Measurements from ENCODE around the gene CLNK.

Gene CLNK

GRCh38 chr4:10629394-10629793, 55.2 kb downstream of the CLNK start:
- no peak for DNase-seq (ENCODE audit: extremely low spot score)
- ChIA-PET POLR2A (no interaction called here), CTCF (no interaction called here)
- TF ChIP-seq FOXA1 (IDR thresholded peaks at IDR 0.05) (no peak), NFRKB (IDR thresholded peaks at IDR 0.05) (no peak), BHLHE40 (IDR thresholded peaks at IDR 0.05; ENCODE audit: borderline replicate concordance) (no peak), ELF4 (IDR thresholded peaks at IDR 0.05) (no peak), HDGF (IDR thresholded peaks at IDR 0.05; ENCODE audit: borderline replicate concordance) (no peak), CTBP1 (IDR thresholded peaks at IDR 0.05; ENCODE audit: borderline replicate concordance) (no peak), SUZ12 (IDR thresholded peaks at IDR 0.05) (no peak), LEF1 (IDR thresholded peaks at IDR 0.05; ENCODE audit: borderline replicate concordance) (no peak), SP1 (IDR thresholded peaks at IDR 0.05) (no peak), FOXM1 (IDR thresholded peaks at IDR 0.05; ENCODE audit: borderline replicate concordance) (no peak), FOXK2 (IDR thresholded peaks at IDR 0.05) (no peak), ARNT (IDR thresholded peaks at IDR 0.05) (no peak), TARDBP (IDR thresholded peaks at IDR 0.05) (no peak), L3MBTL2 (conservative IDR thresholded peaks at IDR 0.05) (no peak), ZNF384 (IDR thresholded peaks at IDR 0.05) (no peak)
- TF ChIP-seq, protein P1, sequence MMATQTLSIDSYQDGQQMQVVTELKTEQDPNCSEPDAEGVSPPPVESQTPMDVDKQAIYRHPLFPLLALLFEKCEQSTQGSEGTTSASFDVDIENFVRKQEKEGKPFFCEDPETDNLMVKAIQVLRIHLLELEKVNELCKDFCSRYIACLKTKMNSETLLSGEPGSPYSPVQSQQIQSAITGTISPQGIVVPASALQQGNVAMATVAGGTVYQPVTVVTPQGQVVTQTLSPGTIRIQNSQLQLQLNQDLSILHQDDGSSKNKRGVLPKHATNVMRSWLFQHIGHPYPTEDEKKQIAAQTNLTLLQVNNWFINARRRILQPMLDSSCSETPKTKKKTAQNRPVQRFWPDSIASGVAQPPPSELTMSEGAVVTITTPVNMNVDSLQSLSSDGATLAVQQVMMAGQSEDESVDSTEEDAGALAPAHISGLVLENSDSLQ (IDR thresholded peaks at IDR 0.05) = no peak

- TF ChIP-seq FOXM1 (IDR thresholded peaks at IDR 0.05; ENCODE audit: borderline replicate concordance) (no peak), ARNT (IDR thresholded peaks at IDR 0.05) (no peak), L3MBTL2 (conservative IDR thresholded peaks at IDR 0.05) (no peak), BHLHE40 (IDR thresholded peaks at IDR 0.05; ENCODE audit: borderline replicate concordance) (no peak), SP1 (IDR thresholded peaks at IDR 0.05) (no peak), ELF4 (IDR thresholded peaks at IDR 0.05) (no peak), CTBP1 (IDR thresholded peaks at IDR 0.05; ENCODE audit: borderline replicate concordance) (no peak), FOXK2 (IDR thresholded peaks at IDR 0.05) (no peak), LEF1 (IDR thresholded peaks at IDR 0.05; ENCODE audit: borderline replicate concordance) (no peak), TARDBP (IDR thresholded peaks at IDR 0.05) (no peak), FOXA1 (IDR thresholded peaks at IDR 0.05) (no peak), NFRKB (IDR thresholded peaks at IDR 0.05) (no peak), HDGF (IDR thresholded peaks at IDR 0.05; ENCODE audit: borderline replicate concordance) (no peak), SUZ12 (IDR thresholded peaks at IDR 0.05) (no peak), ZNF384 (IDR thresholded peaks at IDR 0.05) (no peak)
- TF ChIP-seq, protein P1 (IDR thresholded peaks at IDR 0.05) = no peak
- POLR2A ChIA-PET = no interaction called here
- no peak for DNase-seq (ENCODE audit: extremely low spot score)
- CTCF ChIA-PET = interaction anchor here (0.7 kb wide), 1 partner anchor 237 kb away, joined by 4 read pairs; no protein-coding TSS in a partner anchor
These were observed 59.4 kb downstream of the CLNK start for GRCh38 chr4:10625131-10625530.

DNA sequence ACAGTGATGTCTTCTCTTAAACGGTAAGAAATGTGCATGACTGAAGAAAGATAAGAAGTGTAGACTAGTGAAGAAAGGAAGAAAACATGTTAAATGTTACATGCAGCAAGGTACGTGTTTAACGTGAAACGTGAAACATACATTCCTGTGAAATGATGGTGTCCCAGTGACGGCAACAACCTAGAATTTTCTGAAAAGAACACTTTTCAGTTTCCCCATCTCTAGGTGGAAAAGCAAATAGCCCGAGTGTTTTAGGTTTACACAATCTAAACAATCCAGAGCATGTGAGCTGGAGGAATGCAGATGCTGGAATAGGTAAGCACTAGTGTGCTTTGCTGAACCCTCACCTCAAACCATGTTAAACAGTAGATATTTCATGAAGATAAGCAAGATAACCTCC, 60.7 kb downstream of the CLNK start:
- DNase-seq (ENCODE audit: extremely low spot score) = no peak
- CTCF ChIA-PET = no interaction called here
- TF ChIP-seq FOXK2 (IDR thresholded peaks at IDR 0.05) = no peak
- TF ChIP-seq TARDBP (IDR thresholded peaks at IDR 0.05) = no peak
- no peak for TF ChIP-seq FOXA1 (IDR thresholded peaks at IDR 0.05)
- no peak for TF ChIP-seq FOXM1 (IDR thresholded peaks at IDR 0.05; ENCODE audit: borderline replicate concordance)
- TF ChIP-seq LEF1 (IDR thresholded peaks at IDR 0.05; ENCODE audit: borderline replicate concordance) = no peak
- TF ChIP-seq ARNT (IDR thresholded peaks at IDR 0.05) = no peak
- TF ChIP-seq ELF4 (IDR thresholded peaks at IDR 0.05) = no peak
- TF ChIP-seq SUZ12 (IDR thresholded peaks at IDR 0.05) = no peak
- no peak for TF ChIP-seq CTBP1 (IDR thresholded peaks at IDR 0.05; ENCODE audit: borderline replicate concordance)
- no peak for TF ChIP-seq L3MBTL2 (conservative IDR thresholded peaks at IDR 0.05)
- TF ChIP-seq NFRKB (IDR thresholded peaks at IDR 0.05) = no peak
- TF ChIP-seq BHLHE40 (IDR thresholded peaks at IDR 0.05; ENCODE audit: borderline replicate concordance) = no peak
- TF ChIP-seq SP1 (IDR thresholded peaks at IDR 0.05) = no peak
- no peak for TF ChIP-seq ZNF384 (IDR thresholded peaks at IDR 0.05)
- POLR2A ChIA-PET = no interaction called here

GRCh38 chr4:10623241-10623640, 61.3 kb downstream of the CLNK start:
- ChIA-PET POLR2A (no interaction called here), CTCF (no interaction called here)
- no peak for DNase-seq (ENCODE audit: extremely low spot score)
- TF ChIP-seq FOXA1 (IDR thresholded peaks at IDR 0.05) (no peak), NFRKB (IDR thresholded peaks at IDR 0.05) (no peak), FOXM1 (IDR thresholded peaks at IDR 0.05; ENCODE audit: borderline replicate concordance) (no peak), ARNT (IDR thresholded peaks at IDR 0.05) (no peak), CTBP1 (IDR thresholded peaks at IDR 0.05; ENCODE audit: borderline replicate concordance) (no peak), ZNF384 (IDR thresholded peaks at IDR 0.05) (no peak), SP1 (IDR thresholded peaks at IDR 0.05) (no peak), HDGF (IDR thresholded peaks at IDR 0.05; ENCODE audit: borderline replicate concordance) (no peak), TARDBP (IDR thresholded peaks at IDR 0.05) (no peak), FOXK2 (IDR thresholded peaks at IDR 0.05) (no peak), LEF1 (IDR thresholded peaks at IDR 0.05; ENCODE audit: borderline replicate concordance) (no peak), ELF4 (IDR thresholded peaks at IDR 0.05) (no peak), L3MBTL2 (conservative IDR thresholded peaks at IDR 0.05) (no peak), SUZ12 (IDR thresholded peaks at IDR 0.05) (no peak), BHLHE40 (IDR thresholded peaks at IDR 0.05; ENCODE audit: borderline replicate concordance) (no peak)
- TF ChIP-seq, protein P1 (IDR thresholded peaks at IDR 0.05) = no peak

DNA sequence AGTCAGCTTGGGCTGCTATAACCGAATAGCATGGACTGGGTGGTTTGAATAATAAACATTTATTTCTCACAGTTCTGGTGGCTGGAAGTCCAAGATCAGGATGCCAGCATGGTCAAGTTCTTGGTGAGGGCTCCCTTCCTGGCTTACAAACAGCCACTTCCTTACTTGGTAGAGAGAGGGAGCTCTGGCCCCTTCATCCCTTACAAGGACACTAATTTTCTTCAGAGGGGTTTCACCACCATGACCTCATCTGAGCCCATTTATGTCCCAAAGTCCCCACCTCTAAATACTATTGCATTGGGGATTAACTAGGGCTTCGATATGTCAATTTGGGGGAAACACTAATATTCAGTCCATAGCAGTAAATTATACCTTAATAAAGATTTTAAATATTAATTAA, 61.8 kb downstream of the CLNK start:
- CTCF ChIA-PET = interaction anchor here (0.6 kb wide), 1 partner anchor 458 kb away, joined by 3 read pairs; no protein-coding TSS in a partner anchor
- DNase-seq (ENCODE audit: extremely low spot score) = no peak
- no peak for TF ChIP-seq BHLHE40 (IDR thresholded peaks at IDR 0.05; ENCODE audit: borderline replicate concordance)
- TF ChIP-seq, protein P1 (IDR thresholded peaks at IDR 0.05) = no peak
- no peak for TF ChIP-seq FOXM1 (IDR thresholded peaks at IDR 0.05; ENCODE audit: borderline replicate concordance)
- no peak for TF ChIP-seq SP1 (IDR thresholded peaks at IDR 0.05)
- TF ChIP-seq ARNT (IDR thresholded peaks at IDR 0.05) = no peak
- no peak for TF ChIP-seq ELF4 (IDR thresholded peaks at IDR 0.05)
- TF ChIP-seq FOXA1 (IDR thresholded peaks at IDR 0.05) = no peak
- TF ChIP-seq L3MBTL2 (conservative IDR thresholded peaks at IDR 0.05) = no peak
- TF ChIP-seq SUZ12 (IDR thresholded peaks at IDR 0.05) = no peak
- no peak for TF ChIP-seq LEF1 (IDR thresholded peaks at IDR 0.05; ENCODE audit: borderline replicate concordance)
- TF ChIP-seq TARDBP (IDR thresholded peaks at IDR 0.05) = no peak
- TF ChIP-seq HDGF (IDR thresholded peaks at IDR 0.05; ENCODE audit: borderline replicate concordance) = no peak
- TF ChIP-seq CTBP1 (IDR thresholded peaks at IDR 0.05; ENCODE audit: borderline replicate concordance) = no peak
- no peak for TF ChIP-seq ZNF384 (IDR thresholded peaks at IDR 0.05)
- POLR2A ChIA-PET = no interaction called here
